ENCODE data around the gene MAP1LC3B. TPM values are rescaled to one million over a fixed set of nuclear protein-coding genes. Genes with fewer than 3 reads are reported as not detected.

MAP1LC3B gene
- total RNA-seq, 3 donors from 2014 or later: 31.5 to 43.2 (median 31.6) TPM

DNA sequence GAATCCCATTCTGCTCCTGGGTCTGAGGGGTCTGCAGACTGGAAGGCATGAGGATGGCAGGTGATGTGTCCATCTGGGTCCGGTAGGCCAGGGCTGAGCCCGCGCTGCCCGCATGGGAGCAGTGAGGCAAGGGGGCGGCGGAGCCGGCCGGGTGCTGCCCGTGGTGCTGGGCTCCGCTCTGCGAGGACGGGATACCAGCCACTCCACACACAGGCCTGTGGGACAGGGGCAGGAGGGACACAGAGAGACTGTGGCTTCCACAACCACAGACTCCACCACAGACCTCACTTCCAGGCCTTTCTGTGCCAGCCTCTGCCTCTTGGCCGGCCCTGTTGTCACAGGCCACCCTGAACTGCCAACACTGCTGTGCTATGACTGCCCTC, 25.4 kb downstream of the MAP1LC3B start:
- Mint-ChIP-seq H3K4me3 (no peak overlapping the region), H3K4me1 (ENCODE audit: low read depth) (no peaks in the 10 kb centered on the region), H3K36me3 (ENCODE audit: insufficient read depth) (peaks cover 26% of the 10 kb centered on the region), H3K27me3 (ENCODE audit: low read depth) (no peaks in the 10 kb centered on the region), H3K9me3 (no peaks in the 10 kb centered on the region)
- ATAC-seq (no peak), DNase-seq (no peak)

DNA sequence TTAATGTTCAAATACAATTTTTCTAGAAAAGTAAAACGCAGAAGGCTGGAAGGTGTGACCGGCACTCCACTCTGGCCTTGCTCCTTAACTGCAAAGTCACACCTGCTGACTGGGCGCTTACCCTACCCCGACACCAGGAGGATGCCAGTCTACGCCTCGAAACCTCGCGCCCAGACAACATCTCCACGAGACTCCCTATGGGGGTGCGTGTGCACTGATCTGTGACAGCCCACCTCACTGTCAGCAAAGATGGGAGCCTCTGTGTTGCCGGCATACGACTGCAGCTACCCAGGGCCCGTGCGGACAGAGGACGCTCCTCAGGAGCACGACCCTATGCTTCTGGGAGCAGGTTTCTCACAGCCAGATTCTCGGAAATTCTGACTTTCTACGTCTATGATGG, 26.1 kb downstream of the MAP1LC3B start:
- no peak for DNase-seq

DNA sequence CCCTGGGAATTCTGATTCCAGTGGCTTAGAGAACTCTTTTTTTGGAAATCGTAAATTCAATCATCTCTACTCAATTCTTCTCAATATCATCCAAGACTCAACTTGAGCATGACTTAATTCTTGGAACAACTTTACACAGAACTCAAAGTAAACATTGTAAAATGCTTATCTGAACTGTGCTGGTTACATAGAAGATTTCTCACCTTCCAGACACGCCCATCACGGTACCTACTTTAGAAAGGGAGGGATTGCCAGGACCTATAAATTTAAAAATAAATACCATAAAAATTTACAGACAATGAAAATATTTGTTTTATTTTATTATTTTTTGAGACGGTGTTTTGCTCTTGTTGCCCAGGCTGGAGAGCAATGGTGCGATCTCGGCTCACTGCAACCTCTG, 26.5 kb downstream of the MAP1LC3B start:
- Mint-ChIP-seq H3K4me1 (ENCODE audit: low read depth) (no peaks in the 10 kb centered on the region), H3K27me3 (ENCODE audit: low read depth) (no peaks in the 10 kb centered on the region), H3K9me3 (no peaks in the 10 kb centered on the region), H3K4me3 (no peak overlapping the region), H3K36me3 (ENCODE audit: insufficient read depth) (peaks cover 24% of the 10 kb centered on the region)
- ATAC-seq (no peak), DNase-seq (no peak)

More for the DNA sequence above, 26.1 kb downstream of the MAP1LC3B start:
- Mint-ChIP-seq H3K27me3 (ENCODE audit: low read depth) (no peaks in the 10 kb centered on the region), H3K4me3 (no peak overlapping the region), H3K9me3 (no peaks in the 10 kb centered on the region), H3K36me3 (ENCODE audit: insufficient read depth) (peaks cover 28% of the 10 kb centered on the region), H3K4me1 (ENCODE audit: low read depth) (no peaks in the 10 kb centered on the region)
- ATAC-seq: no peak

DNA sequence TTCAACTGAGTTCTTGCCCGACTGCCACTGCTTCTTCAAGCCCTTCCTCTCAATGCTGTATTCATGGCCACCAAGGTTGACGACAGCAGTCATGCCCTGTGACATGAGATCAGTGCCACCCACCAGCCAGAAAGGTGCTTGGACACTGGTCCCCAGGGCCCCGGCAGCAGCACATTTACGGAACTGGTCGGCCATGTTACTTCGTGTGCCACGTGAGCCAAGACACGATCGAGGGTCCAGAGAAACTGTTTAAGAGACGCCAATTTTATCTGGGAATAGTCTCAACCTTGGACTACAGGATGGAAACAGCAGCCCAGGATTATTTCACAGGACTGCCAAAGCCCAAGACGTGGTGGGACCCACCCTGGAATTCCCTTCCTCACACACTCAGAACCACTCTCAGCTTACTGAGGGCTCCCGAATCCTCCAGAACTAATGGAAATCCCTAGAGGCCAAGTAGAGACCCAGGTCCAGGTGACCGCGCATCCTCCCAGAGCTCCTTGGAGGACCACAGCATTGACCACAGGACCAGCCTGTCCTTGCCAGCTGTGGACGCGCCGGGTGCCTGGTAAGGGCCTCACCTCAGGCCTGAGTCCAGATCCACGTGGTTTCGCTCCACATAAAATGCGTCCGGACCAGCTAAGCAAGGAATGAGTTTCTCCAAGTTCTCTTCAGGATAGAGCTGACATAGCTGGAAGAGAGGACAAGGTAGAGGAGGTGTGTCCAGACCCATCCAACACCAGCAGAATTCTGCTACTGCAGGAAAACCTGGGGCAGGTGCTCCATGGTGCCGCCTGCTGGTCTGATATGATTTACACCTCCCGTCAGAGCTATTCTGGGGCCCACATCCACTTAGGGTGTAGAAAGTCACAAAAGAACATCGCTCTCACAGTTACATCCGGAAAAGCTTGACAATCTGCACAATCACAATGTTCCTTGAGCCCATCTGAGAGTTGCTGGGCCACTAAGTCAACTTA, 28.2 kb downstream of the MAP1LC3B start:
- H3K4me1 Mint-ChIP-seq (ENCODE audit: low read depth): no peaks in the 10 kb centered on the region
- no peak for DNase-seq

DNA sequence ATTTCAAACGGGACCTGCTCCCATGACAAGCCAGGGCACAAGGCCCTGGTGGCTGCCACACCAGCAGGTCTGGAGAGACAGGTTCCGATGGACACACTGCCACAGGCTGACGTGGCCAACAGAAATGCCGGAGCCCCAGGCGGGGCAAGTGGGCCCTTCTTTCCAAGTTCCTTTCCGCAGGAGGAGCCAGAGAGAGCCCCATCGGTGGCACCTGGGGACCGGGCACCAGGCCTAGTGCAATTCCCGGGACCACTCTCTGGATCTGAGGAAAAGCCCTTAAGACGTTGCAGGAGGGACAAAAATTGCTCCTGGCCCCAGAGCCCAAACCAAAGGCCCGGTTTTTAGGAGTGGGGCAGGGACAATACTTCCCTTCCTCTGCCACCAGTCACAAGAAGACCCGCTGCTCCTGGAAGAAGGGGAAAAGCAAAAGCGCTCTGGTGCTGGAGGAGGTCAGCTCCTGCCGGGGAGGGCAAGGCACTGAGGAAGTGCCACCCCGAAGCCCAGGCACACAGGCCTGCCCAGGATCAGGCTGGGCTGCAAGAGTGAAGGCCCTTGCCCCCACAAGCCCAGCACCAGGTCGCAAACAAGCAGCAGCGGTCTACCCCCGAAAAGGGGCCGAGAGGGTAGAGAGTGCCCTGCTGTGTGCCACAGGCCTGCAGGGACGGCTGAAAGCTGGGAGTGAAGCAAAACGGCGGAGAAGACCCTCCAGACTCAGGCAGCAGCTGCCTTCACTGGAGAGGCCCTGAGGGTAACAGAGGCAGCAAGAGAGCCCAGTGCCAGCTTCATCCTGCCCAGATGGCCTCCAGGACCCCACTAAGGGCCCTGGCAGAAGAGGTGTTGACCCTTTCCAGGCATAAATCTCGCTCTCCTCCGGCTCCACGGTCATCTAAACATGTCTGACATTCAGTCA, 29.1 kb downstream of the MAP1LC3B start:
- Mint-ChIP-seq H3K27me3 (ENCODE audit: low read depth) (no peaks in the 10 kb centered on the region), H3K4me3 (no peak overlapping the region), H3K4me1 (ENCODE audit: low read depth) (no peaks in the 10 kb centered on the region), H3K9me3 (no peaks in the 10 kb centered on the region), H3K36me3 (ENCODE audit: insufficient read depth) (peaks cover 26% of the 10 kb centered on the region)
- no peak for ATAC-seq
- no peak for DNase-seq

More for the DNA sequence above, 28.2 kb downstream of the MAP1LC3B start:
- Mint-ChIP-seq H3K36me3 (ENCODE audit: insufficient read depth) (peaks cover 29% of the 10 kb centered on the region), H3K27me3 (ENCODE audit: low read depth) (no peaks in the 10 kb centered on the region), H3K9me3 (no peaks in the 10 kb centered on the region), H3K4me3 (no peak overlapping the region)
- ATAC-seq: no peak

DNA sequence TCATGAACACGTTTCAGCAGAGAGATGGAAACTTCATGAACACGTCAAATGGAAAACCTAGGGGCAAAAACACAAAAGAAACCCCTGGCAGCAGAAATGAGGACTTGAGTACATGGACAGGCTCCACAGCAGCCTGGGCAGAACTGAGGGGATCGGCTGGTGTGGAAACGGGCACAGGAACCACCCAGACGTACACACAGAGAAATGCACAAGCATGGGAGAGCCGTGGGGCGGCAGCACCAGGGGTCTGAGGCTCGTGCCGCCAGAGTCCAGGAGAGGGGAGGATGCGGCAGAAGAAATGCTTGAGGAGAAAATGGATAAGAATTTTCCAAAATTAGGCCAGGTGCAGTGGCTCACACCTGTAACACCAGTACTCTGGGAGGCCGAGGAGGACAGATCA, 30.0 kb downstream of the MAP1LC3B start:
- H3K4me3 Mint-ChIP-seq: no peak overlapping the region
- DNase-seq (no peak), ATAC-seq (no peak)
- no peaks in the 10 kb centered on the region for H3K4me1 Mint-ChIP-seq (ENCODE audit: low read depth)
- no peaks in the 10 kb centered on the region for H3K9me3 Mint-ChIP-seq
- peaks cover 26% of the 10 kb centered on the region for H3K36me3 Mint-ChIP-seq (ENCODE audit: insufficient read depth)
- no peaks in the 10 kb centered on the region for H3K27me3 Mint-ChIP-seq (ENCODE audit: low read depth)

DNA sequence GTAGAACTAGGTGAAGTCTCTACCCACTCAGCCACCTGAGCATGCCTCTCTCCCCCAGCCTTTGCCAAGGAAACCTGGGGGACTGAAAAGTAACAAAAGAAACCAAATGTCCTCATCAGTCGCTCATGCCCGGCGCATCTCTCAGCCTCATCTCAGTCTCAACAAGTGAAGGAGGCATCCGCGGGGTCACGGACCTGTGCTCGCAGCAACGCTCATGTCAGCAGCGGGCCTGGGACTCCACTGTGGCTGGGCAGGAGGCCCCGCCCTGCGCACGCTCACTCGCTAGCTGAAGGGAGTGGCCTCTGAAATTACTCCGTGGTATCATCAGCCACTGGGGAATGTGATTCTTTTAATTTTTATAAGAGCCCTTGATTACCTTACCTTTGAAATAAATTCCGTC, 31.3 kb downstream of the MAP1LC3B start:
- Mint-ChIP-seq H3K36me3 (ENCODE audit: insufficient read depth) (peaks cover 26% of the 10 kb centered on the region), H3K27me3 (ENCODE audit: low read depth) (no peaks in the 10 kb centered on the region), H3K4me1 (ENCODE audit: low read depth) (no peaks in the 10 kb centered on the region), H3K9me3 (no peaks in the 10 kb centered on the region), H3K4me3 (no peak overlapping the region)
- no peak for DNase-seq
- ATAC-seq: no peak

DNA sequence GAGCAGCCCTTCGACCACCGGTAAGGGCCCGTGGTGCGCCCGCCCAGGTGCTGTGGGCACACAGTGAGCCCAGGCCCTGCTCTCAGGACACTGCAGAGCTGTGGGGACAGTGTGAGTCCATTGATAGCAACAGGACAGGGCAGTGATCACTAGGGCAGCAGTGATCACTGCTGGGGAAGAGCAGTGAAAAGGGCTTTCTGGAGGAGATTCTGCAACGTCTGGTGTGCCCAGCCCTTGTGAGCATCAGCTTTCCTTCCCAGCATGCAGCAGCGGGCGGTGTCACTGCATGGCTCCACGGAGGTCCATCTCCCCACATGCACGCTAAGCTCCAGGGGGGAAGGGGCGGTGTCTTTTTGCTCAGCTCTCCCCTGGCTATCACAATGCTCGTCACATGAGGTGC, 32.1 kb downstream of the MAP1LC3B start:
- peaks cover 30% of the 10 kb centered on the region for H3K36me3 Mint-ChIP-seq (ENCODE audit: insufficient read depth)

DNA sequence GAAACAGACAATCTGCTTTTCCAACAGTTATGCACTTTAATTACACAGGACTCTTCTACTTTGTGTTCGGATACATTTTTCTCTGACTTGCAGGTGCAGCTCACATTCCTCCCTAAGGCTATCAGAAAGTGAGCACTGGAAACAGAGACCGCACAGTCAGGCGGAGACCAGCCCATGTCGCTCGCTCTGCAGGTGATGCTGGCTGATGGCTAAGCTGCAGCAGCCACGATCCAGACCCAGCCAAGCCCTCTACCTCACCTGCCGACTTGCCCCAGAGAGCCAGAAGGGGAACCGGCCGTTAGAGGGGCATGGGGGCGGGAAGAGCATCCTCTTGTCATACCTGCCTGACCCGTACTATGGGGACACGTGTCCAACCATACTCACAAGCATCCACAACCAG, 33.8 kb downstream of the MAP1LC3B start:
- ATAC-seq (no peak), DNase-seq (no peak)
- Mint-ChIP-seq H3K9me3 (no peaks in the 10 kb centered on the region), H3K36me3 (ENCODE audit: insufficient read depth) (peaks cover 34% of the 10 kb centered on the region), H3K4me3 (no peak overlapping the region), H3K27me3 (ENCODE audit: low read depth) (no peaks in the 10 kb centered on the region), H3K4me1 (ENCODE audit: low read depth) (no peaks in the 10 kb centered on the region)

More for the DNA sequence above, 32.1 kb downstream of the MAP1LC3B start:
- Mint-ChIP-seq H3K4me3 (no peak overlapping the region), H3K4me1 (ENCODE audit: low read depth) (no peaks in the 10 kb centered on the region), H3K27me3 (ENCODE audit: low read depth) (no peaks in the 10 kb centered on the region), H3K9me3 (no peaks in the 10 kb centered on the region)
- DNase-seq (no peak), ATAC-seq (no peak)

DNA sequence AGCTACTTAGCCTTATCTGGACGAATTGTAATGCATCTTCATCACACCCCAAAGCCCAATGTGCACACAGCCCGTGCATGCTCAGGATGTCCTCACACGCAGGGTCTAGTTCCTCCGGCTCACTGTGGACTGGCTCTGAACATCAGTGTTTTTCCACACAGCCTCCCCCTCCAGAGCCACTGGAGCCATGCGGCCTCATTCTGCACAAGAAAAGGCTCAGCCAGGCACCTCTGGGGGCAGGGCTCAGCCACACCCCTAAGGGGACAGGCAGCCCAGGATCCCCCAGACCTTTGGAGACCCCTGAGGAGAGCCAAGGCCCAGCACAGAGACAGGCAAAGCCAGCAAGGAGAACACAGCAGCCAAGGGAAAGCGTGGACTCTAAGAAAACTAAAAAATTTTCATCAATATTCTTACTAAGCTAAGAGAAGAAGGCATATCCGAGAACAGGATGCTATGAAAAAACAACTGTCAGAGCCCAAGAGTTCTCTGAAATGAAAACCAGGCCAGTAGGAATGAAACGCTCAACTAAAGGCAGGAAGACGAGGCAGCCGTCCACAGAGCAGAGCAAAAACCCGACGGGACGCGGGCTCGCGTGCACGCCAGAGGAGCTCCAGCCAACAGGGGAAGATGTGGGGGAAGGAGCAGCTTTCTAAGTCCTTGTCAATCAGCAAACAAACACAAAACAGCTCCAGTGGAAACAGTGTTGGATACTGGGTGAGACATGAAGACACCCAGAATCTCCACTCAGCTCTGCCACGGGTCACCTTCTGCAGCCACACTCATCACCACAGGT, 34.5 kb downstream of the MAP1LC3B start:
- Mint-ChIP-seq H3K4me3 (no peak overlapping the region), H3K9me3 (no peaks in the 10 kb centered on the region), H3K36me3 (ENCODE audit: insufficient read depth) (peaks cover 32% of the 10 kb centered on the region), H3K4me1 (ENCODE audit: low read depth) (no peaks in the 10 kb centered on the region), H3K27me3 (ENCODE audit: low read depth) (no peaks in the 10 kb centered on the region)
- ATAC-seq (no peak), DNase-seq (no peak)

DNA sequence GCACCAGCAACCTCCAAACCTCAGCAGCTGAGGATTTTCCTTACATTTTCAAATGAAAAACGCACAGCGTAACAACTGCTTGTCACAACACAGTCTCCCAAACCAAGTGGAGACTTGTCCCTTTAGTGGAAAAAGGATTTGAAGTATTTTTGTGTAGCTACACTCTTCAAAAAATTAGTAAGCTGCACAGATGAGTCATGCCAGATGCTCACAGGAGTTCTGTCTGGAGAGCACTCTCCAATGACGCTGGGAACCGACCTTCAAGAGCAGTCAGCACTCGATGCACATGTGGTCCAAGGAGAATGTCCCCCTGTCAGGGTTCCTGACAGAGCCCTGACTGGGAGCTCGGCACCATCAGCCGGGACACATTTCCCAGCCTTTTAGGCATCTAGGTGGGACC, 39.8 kb downstream of the MAP1LC3B start:
- Mint-ChIP-seq H3K36me3 (ENCODE audit: insufficient read depth) (peaks cover 13% of the 10 kb centered on the region), H3K4me1 (ENCODE audit: low read depth) (peaks cover 16% of the 10 kb centered on the region), H3K27me3 (ENCODE audit: low read depth) (no peaks in the 10 kb centered on the region), H3K4me3 (no peak overlapping the region), H3K9me3 (no peaks in the 10 kb centered on the region)
- no peak for DNase-seq
- no peak for ATAC-seq

DNA sequence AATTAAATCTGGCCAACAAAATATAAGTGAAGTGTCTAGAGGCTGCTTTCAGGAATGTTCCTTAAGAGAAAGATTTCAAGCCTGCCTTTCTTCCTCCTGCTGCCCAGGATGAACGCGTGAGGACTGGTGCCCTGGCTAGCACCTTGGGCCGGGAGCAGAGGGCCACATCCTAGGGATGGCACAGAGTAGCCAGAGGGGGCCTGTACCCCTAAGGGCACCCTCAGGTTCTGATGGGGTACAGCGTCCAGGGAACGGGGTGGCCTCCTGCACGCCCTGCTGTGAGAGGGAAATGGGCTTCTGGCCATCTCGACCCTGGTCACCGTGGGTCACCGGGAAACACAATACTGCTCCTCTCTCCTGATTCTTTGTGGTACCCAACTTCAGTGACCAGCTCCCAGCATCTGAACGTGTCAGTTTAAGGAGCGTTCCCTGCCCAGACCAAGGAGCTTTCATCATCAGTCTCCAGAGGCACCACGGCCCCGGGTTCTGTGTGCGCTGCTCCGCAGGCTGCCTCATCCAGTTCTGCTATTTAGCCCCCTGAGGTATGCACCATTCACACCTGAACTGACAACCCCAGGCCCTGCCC, 40.3 kb downstream of the MAP1LC3B start:
- H3K36me3 Mint-ChIP-seq (ENCODE audit: insufficient read depth): peaks cover 13% of the 10 kb centered on the region
- peaks cover 18% of the 10 kb centered on the region for H3K4me1 Mint-ChIP-seq (ENCODE audit: low read depth)
- no peaks in the 10 kb centered on the region for H3K27me3 Mint-ChIP-seq (ENCODE audit: low read depth)
- ATAC-seq: no peak
- no peak overlapping the region for H3K4me3 Mint-ChIP-seq
- no peaks in the 10 kb centered on the region for H3K9me3 Mint-ChIP-seq
- DNase-seq: no peak

DNA sequence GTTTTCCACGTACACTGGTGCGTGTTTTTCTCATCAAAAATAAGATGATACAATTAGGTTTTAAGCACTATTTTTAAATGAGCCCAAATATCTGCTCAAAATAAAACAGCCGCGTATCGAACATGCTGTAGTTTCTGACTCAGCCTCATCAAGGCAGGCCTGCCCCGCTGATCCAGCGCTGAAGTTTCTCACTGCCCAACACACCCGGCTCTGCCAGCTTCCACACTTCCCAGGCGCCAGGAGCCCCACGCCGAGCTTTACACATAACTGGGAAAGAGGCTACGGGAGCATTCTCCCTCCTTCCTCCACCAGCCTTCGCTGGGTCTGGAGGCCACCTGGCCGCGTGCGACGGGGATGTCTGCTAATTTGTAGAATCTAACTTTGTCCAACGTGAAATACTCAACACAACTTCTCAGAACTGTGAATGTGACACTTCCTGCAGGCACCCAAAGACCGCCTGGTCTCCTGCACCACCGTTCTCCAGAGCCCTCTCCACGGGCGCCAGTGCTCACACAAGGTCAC, 42.1 kb downstream of the MAP1LC3B start:
- H3K27me3 Mint-ChIP-seq (ENCODE audit: low read depth): no peaks in the 10 kb centered on the region
- peaks cover 10% of the 10 kb centered on the region for H3K36me3 Mint-ChIP-seq (ENCODE audit: insufficient read depth)
- H3K4me1 Mint-ChIP-seq (ENCODE audit: low read depth): peaks cover 23% of the 10 kb centered on the region
- DNase-seq (no peak), ATAC-seq (no peak)
- no peak overlapping the region for H3K4me3 Mint-ChIP-seq
- no peaks in the 10 kb centered on the region for H3K9me3 Mint-ChIP-seq
